ENCODE results near the gene MEGF11. TPM values are rescaled to one million over a fixed set of nuclear protein-coding genes. Genes with fewer than 3 reads are reported as not detected.
A peak's percentile ranks its signal among the peaks of the same experiment; 100 is the strongest.

MEGF11 gene
- total and polyA plus RNA-seq, 9 donors: 0.04 to 11.4 (median 0.40) TPM; not detected in 2

DNA sequence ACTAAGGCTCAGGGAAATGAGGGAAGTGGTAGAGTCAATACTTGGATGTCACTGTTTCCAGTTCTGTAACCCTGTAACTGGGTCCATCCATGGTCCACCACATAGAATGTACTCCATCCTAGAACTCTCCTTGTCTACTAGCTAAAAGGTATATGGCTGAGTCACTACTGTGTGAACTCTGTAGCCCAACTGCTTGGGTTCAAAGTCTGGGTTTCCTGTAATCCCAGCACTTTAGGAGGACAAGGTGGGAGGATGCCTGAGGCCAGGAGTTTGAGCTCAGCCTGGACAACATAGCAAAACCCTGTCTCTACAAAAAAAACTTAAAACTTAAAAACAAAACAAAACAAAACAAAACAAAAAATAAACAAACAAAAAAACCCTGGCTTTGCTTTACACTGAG, 34.5 kb upstream of the MEGF11 start:
- Histone ChIP-seq H3K27me3 (no peaks in the 10 kb centered on the region), H3K36me3 (no peaks in the 10 kb centered on the region), H3K4me3 (no peak overlapping the region), H3K9me3 (no peaks in the 10 kb centered on the region), H3K27ac (no peak overlapping the region), H3K4me1 (ENCODE audit: insufficient read depth) (peaks cover 2% of the 10 kb centered on the region)
- TF ChIP-seq POLR2A (IDR thresholded peaks at IDR 0.05) (no peak), EP300 (IDR thresholded peaks at IDR 0.05) (no peak)
- TF ChIP-seq, protein P1, sequence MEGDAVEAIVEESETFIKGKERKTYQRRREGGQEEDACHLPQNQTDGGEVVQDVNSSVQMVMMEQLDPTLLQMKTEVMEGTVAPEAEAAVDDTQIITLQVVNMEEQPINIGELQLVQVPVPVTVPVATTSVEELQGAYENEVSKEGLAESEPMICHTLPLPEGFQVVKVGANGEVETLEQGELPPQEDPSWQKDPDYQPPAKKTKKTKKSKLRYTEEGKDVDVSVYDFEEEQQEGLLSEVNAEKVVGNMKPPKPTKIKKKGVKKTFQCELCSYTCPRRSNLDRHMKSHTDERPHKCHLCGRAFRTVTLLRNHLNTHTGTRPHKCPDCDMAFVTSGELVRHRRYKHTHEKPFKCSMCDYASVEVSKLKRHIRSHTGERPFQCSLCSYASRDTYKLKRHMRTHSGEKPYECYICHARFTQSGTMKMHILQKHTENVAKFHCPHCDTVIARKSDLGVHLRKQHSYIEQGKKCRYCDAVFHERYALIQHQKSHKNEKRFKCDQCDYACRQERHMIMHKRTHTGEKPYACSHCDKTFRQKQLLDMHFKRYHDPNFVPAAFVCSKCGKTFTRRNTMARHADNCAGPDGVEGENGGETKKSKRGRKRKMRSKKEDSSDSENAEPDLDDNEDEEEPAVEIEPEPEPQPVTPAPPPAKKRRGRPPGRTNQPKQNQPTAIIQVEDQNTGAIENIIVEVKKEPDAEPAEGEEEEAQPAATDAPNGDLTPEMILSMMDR (IDR thresholded peaks at IDR 0.05): no peak
- intact Hi-C loops (cut with DNase I): loop anchor here in 2 of 4 donors (5.0 to 10.0 kb wide), 4 partner anchors 303 to 653 kb away; no protein-coding TSS in a partner anchor
- DNase-seq: no peak

DNA sequence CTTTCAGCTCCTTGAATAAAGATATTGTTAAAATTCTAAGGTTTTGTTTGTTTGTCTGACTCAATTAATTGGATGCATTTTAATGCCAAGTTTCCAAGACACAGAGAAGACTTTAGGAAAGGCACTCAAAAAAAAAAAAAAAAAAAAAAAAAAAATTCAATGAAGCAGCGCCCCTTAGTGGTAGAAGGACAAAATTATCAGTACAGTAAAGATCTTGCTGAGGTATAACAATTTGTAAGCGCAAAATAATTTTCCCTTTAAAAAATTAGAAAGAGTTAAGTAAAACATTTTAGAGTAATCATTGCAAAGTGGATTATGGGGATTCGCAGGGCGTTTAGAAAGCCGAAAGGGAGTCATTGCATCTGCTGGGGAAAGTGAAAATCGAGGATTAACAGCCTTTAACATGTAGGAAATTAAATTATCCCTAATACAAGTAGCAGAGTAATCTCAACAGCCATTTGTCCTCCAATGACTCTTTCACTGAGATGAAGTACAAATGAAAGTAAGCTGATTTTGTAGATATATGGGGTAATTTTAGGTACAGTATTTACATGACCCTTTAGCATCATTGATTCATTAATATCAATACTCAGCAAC, 34.0 kb upstream of the MEGF11 start:
- H3K4me1 ChIP-seq (ENCODE audit: insufficient read depth): peaks cover 2% of the 10 kb centered on the region
- DNase-seq: no peak
- no peak overlapping the region for H3K4me3 ChIP-seq
- no peaks in the 10 kb centered on the region for H3K9me3 ChIP-seq
- H3K36me3 ChIP-seq: no peaks in the 10 kb centered on the region
- H3K27ac ChIP-seq: no peak overlapping the region
- TF ChIP-seq POLR2A (IDR thresholded peaks at IDR 0.05): no peak
- TF ChIP-seq, protein P1 (IDR thresholded peaks at IDR 0.05): peak in 1 of 3 donors; percentile 38
- 8 to 11% (median 8%) methylated on average over 6 of the region's 6 CpGs for WGBS, 3 donors
- intact Hi-C loops (cut with DNase I): loop anchor here in 3 of 4 donors (2.0 to 10.0 kb wide), 5 partner anchors 35 to 653 kb away; partner anchors contain the start of gene MEGF11 (in 1 of the 3)
- no peaks in the 10 kb centered on the region for H3K27me3 ChIP-seq

DNA sequence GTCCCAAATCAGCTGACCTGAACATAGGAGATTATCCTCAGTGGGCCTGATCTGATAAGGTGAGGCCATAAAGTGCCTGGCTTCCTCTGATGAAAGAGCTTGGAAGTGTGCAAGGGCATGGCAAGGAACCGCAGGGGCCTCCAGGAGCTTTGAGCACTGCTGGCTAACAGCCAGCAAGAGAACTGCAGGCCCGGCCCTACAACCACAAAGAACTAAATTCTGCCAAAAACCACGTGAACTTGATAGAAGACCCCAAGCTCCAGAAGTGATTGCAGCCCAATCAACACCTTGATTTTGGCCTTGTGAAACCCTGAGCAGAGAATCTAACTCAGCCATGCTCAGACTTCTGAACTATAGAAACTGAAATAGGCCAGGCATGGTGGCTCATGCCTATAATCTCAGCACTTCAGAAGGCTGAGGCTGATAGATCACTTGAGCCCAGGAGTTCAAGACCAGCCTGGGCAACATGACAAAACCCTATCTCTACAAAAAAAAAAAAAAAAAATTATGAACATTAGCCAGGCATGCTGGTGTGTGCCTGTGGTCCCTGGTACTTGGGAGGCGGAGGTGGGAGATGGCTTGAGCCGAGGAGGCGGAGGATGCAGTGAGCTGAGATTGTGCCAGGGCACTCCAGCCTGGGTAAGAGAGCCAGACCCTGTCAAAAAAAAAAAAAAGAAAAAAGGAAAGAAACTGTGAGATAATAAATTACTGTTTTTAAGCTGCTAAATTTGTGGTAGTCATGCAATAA, 32.2 kb upstream of the MEGF11 start:
- DNase-seq: no peak
- no peak overlapping the region for H3K27ac ChIP-seq
- intact Hi-C loops (cut with DNase I): loop anchor here in 3 of 4 donors (2.0 to 10.0 kb wide), 5 partner anchors 33 to 651 kb away; partner anchors contain the start of gene MEGF11 (in 1 of the 3)
- H3K4me3 ChIP-seq: no peak overlapping the region
- H3K27me3 ChIP-seq: no peaks in the 10 kb centered on the region
- TF ChIP-seq, protein P1 (IDR thresholded peaks at IDR 0.05): no peak
- no peak for TF ChIP-seq EP300 (IDR thresholded peaks at IDR 0.05)
- TF ChIP-seq POLR2A (IDR thresholded peaks at IDR 0.05): no peak
- H3K4me1 ChIP-seq (ENCODE audit: insufficient read depth): no peaks in the 10 kb centered on the region
- WGBS, 3 donors: 67 to 76% (median 76%) methylated on average over 6 of the region's 6 CpGs
- H3K36me3 ChIP-seq: no peaks in the 10 kb centered on the region
- H3K9me3 ChIP-seq: no peaks in the 10 kb centered on the region

DNA sequence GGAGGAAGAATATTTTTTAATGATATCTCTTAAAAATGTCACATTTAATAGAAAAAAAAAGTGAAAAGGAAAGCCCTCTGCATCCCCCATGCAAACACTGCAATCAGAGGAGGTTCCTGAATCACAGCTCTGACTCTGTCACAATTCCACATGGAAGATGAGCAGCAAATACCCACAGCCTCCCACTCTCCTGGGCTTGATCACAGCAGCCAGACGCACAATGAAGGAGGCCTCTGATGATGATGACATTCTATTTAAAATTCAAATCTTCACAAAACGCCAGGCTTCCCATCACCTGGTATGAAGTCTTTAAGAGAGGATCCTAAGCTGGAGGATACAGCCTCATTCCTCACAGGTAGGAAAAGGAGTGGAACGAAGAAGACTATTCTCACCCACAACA, 30.7 kb upstream of the MEGF11 start:
- Histone ChIP-seq H3K4me3 (no peak overlapping the region), H3K9me3 (no peaks in the 10 kb centered on the region), H3K27me3 (no peaks in the 10 kb centered on the region), H3K36me3 (no peaks in the 10 kb centered on the region), H3K4me1 (ENCODE audit: insufficient read depth) (no peaks in the 10 kb centered on the region), H3K27ac (no peak overlapping the region)
- intact Hi-C loops (cut with DNase I): loop anchor here in 2 of 4 donors (5.0 to 10.0 kb wide), 4 partner anchors 299 to 649 kb away; no protein-coding TSS in a partner anchor
- 76 to 80% (median 78%) methylated on average over 3 of the region's 3 CpGs for WGBS, 3 donors
- no peak for DNase-seq
- TF ChIP-seq EP300 (IDR thresholded peaks at IDR 0.05): no peak
- no peak for TF ChIP-seq POLR2A (IDR thresholded peaks at IDR 0.05)
- TF ChIP-seq, protein P1 (IDR thresholded peaks at IDR 0.05): no peak
